ENCODE measurements around the gene SLC27A6. TPM values are rescaled to one million over a fixed set of nuclear protein-coding genes. Genes with fewer than 3 reads are reported as not detected.
"Not testable (repeated sequence)": the region's sequence is repeated elsewhere in the genome, so short reads cannot be mapped to it uniquely, and the experiment has no call there.

SLC27A6 gene, protein sequence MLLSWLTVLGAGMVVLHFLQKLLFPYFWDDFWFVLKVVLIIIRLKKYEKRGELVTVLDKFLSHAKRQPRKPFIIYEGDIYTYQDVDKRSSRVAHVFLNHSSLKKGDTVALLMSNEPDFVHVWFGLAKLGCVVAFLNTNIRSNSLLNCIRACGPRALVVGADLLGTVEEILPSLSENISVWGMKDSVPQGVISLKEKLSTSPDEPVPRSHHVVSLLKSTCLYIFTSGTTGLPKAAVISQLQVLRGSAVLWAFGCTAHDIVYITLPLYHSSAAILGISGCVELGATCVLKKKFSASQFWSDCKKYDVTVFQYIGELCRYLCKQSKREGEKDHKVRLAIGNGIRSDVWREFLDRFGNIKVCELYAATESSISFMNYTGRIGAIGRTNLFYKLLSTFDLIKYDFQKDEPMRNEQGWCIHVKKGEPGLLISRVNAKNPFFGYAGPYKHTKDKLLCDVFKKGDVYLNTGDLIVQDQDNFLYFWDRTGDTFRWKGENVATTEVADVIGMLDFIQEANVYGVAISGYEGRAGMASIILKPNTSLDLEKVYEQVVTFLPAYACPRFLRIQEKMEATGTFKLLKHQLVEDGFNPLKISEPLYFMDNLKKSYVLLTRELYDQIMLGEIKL
- total RNA-seq (2014; rRNA removed; shearing (Covaris generic)): not detected in 2 replicates

DNA sequence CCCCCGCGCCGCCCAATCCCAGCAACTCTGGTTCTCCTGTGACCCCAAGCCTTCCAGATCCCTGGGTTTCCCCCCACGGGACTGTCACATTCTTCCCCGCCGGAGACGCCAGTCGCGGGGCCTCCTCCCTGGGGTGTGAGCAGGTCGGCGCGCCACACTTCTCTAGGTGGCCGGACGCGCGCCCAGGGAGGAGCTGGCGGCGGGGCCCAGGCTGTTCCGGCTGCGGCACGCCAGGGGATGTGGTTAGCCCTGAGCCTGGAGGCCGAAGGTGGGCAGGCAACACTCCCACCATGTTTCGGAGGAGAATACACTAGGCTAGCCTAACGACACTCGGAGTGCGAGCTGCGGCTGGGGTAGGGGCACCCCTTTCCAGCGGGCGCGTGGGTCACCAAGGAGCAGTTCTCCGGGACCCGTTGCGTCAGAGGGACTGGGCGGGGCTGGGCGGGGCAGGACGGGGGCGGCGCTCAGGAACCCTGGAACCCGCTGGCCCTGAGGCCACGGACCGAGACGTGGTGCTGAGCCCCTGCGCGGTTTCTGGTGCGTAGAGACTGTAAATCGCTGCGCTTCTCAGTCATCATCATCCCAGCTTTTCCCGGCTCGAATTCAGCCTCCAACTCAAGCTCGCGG is at the start of gene SLC27A6:
TSS of gene SLC27A6 (plus strand) at position 478 of the 627 bp plus-strand sequence. CDS start 650 bp downstream, outside the sequence.
- DNase-seq (ENCODE audit: low read depth): no peak

DNA sequence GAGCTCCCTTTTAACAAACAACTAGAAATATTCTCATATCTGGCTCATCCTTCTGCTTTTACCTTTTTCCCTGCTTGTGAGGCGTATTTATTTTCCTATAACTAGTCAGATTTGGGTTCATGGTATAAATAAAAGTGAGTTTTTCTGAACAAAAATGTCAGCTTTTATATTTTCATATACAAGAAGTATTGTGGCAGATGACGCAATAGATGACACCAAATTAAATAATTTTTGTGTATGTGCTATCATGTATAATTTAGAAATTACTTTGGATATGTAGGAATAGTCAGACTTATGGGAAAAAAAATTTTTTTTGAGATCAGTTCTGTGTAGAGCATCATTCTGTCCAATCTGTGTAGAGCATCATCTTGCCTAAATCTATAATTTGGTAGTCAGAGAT is 45.7 kb upstream of the SLC27A6 start:
- DNase-seq (ENCODE audit: low read depth): no peak

DNA sequence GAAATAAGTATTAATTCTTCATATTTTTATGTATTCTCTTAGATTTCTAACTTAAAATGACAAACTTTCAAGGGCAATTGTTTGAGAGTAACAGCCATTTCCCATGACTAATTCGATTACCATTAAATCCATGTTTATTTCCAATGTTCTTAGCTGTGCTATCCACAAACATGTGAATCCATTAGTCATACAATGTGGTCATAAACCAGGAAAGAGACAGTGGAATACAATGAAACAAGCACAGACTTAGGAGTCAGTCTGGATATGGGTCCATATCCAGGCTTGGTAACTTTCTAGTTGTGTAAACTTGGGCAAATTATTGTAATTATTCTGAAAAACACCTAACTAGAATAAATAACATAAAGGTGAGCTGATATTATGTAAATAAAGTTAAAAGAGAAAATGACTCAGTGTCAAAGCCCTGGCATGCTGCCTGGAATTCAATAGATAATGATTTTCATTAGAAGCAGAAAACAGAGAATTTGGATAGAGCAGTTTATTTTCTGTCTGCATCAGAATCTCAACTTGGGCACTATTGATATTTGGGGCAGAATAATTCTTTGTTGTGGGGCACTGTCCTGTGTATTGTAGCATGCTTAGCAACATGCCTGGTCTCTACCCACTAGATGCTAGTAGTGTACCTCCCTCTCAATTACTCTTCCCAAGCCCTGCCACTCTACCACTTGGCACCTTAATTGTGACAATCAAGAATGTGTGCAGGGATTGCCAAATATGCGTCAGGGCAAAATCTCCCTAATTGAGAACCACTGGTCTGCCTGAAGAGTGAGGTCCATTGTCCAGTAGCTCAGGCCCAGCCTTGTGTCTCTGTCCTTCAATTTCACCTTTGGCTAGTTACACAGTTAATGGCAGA is 44.7 kb upstream of the SLC27A6 start:
- DNase-seq (ENCODE audit: low read depth): no peak

DNA sequence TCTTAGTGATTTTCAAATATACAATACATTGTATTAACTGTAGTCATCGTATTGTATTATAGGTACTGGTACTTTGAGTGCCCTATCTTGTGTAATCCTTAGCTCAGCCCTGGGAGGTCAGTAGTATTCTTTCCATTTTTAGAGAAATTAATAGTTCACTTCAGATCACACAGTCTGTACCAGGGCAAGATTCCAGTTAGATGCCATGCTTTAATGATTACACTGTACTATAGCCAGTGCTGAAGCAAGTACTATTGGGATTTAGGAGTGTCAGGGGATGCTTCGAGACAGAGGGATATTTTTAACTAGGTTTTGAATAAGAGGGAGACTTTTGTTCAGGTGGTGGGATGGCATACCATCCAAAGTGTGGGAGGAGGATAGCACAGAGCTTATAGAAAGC is 41.0 kb upstream of the SLC27A6 start:
- no peak for DNase-seq (ENCODE audit: low read depth)

DNA sequence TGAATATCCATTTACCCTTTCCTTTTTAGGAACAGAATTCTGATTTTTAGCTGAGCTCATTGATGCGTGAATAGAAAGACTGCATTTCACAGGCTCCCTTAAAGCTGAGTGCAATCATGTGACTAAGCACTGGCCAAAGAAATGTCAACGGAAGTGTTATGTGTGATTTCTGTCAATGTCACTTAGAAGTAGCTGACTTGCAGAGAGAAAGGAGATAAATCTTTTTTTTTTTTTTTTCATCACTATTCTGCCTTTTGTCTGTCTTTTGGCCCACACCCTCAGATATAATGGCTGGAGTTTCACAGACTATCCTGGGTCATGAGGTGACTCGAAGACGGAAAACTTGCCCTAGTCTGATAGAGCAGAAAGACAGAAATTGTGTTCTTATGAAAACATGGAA is 39.3 kb upstream of the SLC27A6 start:
- no peak for DNase-seq (ENCODE audit: low read depth)

DNA sequence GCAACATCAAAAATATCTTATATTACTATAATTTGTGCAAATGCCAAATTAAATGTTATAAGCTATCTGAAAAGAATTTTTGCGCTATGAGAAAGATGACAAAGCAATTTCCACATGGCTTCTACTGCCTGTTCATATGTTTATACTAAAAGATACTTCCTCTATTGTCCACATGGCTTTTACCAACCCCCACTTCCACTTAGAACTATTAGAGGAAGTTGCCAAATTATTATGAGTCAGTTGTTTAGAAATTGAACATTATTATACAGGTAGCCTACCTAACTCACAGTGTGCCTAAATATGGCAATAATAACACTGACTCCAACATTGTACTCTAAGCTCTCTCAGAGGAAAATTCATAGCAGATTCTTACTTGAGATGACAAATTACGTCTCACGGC is 37.6 kb upstream of the SLC27A6 start:
- DNase-seq (ENCODE audit: low read depth): no peak

DNA sequence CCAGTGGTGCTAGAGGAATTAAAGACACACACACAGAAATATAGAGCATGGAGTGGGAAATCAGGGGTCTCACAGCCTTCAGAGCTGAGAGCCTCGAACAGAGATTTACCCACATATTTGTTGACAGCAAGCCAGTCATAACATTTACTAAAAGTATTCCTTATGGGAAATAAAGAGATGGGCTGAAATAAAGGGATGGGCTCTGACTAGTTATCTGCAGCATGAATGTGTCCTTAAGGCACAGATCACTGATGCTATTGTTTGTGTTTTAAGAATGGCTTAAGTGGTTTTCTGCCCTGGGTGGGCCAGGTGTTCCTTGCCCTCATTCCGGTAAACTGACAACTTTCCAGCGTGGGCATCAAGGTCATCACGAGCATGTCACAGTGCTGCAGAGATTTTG is 33.1 kb upstream of the SLC27A6 start:
- not testable (repeated sequence) for DNase-seq (ENCODE audit: low read depth)

DNA sequence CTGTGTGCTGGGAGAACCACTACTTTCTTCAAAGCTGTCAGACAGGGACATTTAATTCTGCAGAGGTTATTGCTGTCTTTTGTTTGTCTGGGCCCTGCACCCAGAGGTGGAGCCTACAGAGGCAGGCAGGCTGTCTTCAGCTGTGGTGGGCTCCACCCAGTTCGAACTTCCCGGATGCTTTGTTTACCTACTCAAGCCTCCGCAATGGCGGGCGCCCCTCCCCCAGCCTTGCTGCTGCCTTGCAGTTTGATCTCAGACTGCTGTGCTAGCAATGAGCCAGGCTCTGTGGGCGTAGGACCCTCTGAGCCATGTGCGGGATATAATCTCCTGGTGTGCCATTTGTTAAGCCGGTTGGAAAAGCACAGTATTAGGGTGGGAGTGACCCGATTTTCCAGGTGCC is 22.2 kb upstream of the SLC27A6 start:
- DNase-seq (ENCODE audit: low read depth): not testable (repeated sequence)

DNA sequence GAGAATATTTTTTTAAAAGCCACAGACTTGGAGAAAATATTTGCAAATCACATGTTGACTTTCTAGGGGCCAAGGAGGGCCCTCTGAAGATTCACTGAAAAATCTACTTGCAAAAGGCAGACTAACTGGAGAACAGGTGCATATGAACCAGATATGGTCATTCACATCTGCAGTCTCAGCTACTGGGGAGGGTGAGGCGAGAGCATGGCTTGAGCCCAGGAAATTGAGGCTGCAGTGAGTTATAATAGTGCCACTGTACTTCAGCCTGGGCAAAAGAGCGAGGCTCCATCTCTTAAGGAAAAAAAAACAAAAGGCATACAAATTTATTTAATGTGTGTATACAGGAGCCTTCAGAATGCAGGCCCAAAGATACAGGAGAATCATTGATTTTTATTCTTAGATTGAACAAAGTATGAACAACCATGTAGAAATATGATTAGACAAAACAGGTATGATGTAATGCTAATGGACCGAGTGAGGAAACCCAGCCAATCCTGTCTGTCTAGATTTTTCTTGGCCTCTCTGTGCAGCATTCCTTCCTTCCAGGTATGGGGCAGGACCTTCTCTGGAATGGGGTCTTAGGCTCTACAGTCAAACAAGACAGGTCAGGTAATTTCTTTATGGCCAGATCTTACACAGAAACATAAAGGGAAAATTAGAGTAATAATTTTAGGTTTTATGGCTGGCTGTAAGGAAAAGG is 15.3 kb upstream of the SLC27A6 start:
- no peak for DNase-seq (ENCODE audit: low read depth)

DNA sequence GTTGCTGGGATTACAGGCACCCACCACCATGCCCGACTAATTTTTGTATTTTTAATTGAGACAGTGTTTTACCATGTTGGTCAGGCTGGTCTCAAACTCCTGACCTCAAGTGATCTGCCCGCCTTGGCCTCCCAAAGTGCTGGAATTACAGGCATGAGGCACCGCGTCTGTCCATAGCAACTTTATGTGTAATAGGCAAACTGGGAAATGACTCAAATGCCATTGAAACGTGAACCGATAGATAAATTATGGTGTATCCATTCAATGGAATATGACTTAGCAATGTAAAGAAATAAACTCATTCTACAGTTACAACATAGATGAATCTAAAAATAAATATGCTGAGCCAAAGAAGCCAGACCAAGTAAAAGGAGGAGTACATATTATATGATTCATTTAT is 14.0 kb upstream of the SLC27A6 start:
- not testable (repeated sequence) for DNase-seq (ENCODE audit: low read depth)

DNA sequence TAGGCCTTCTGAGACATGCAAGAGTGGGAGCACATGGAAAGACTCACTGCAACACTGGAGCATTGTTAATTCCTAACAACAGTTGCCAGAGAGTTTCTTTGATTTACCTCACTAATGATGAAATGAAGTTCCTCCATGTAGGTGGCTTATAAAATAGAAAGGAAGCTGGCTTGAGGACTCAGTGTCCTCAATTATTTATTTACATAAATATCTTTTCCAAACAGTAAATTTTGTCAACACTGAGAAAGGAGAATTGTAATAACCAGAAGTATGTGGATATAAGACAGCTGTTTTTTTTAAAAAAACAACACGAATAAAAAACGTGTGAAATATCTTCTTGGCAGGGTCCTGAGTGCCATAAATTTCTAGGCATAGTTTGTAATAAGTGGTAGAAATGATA is 9.1 kb upstream of the SLC27A6 start:
- no peak for DNase-seq (ENCODE audit: low read depth)

DNA sequence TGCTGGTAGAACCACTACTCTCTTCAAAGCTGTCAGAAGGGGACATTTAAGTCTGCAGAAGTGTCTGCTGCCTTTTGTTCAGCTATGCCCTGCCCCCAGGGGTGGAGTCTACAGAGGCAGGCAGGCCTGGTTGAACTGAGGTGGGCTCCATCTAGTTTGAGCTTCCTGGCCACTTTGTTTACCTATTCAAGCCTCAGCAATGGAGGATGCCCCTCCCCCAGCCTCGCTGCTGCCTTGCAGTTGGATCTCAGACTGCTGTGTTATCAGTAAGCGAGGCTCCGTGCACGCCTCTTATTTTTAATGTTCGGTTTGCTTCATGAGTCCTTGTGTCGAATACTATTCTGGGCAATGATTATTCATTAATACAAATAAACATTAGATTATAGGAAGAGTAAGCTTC is 3.1 kb upstream of the SLC27A6 start:
- DNase-seq (ENCODE audit: low read depth): no peak

DNA sequence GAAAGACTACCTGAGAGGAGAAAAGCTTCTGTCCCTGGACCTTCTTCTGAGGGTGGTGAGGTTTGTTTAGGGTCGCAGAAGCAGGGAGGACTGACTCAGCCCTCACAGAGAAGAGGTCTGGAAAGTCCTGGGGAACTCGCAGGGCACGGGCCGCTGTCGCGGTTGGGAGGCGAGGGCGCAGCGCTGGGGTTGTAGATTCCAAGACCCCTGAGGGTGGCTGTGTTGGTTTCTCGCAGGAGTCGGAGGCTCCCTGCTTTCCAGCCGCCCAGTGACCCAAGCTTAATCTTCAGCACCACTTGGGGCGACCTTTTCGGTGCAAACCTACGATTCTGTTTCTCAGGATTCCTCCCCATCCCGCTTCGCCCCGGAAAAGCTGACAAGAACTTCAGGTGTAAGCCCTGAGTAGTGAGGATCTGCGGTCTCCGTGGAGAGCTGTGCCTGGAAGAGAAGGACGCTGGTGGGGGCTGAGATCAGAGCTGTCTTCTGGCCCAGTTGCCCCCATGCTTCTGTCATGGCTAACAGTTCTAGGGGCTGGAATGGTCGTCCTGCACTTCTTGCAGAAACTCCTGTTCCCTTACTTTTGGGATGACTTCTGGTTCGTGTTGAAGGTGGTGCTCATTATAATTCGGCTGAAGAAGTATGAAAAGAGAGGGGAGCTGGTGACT is 482 bp downstream of the SLC27A6 start:
- DNase-seq (ENCODE audit: low read depth): no peak

DNA sequence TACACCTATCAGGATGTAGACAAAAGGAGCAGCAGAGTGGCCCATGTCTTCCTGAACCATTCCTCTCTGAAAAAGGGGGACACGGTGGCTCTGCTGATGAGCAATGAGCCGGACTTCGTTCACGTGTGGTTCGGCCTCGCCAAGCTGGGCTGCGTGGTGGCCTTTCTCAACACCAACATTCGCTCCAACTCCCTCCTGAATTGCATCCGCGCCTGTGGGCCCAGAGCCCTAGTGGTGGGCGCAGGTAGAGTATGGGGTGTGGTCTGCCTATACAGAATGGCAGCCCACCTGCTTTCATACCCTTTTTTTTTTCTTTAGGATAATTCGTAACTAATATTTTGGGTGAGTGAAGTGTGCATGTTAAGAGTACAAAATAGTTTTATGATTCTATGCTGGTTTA is 1.1 kb downstream of the SLC27A6 start:
- no peak for DNase-seq (ENCODE audit: low read depth)

DNA sequence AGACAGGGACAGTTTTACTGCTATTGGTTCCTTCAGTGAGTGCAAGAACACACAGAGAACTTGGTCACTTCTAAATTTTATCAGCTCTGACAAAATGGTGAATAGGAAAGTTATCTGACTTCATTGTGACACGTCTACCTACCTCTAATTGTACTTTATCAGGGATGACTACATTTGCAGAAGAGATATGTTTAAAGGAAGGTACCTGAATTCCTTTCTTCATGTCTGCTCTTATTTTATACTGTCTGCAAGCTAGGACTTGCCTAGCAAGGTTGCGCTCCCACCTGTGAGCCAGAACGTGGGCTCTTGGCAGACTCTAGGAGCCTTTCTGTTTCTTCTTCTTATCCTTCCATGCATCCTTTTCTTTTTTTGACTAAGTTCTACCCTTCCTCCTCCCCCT is 1.6 kb downstream of the SLC27A6 start:
- DNase-seq (ENCODE audit: low read depth): no peak

DNA sequence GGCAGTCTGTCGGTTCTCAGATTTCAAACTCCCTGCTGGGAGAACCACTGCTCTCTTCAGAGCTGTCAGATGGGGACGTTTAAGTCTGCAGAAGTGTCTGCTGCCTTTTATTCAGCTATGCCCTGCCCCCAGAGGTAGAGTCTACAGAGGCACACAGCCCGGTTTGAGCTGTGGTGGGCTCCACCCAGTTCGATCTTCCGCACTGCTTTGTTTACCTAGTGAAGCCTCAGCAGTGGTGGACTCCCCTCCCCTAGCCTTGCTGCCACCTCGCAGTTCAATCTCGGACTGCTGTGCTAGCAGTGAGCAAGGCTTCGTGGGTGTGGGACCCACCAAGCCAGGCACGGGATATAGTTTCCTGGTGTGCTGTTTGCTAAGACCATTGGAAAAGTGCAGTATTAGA is 8.0 kb downstream of the SLC27A6 start:
- DNase-seq (ENCODE audit: low read depth): no peak

DNA sequence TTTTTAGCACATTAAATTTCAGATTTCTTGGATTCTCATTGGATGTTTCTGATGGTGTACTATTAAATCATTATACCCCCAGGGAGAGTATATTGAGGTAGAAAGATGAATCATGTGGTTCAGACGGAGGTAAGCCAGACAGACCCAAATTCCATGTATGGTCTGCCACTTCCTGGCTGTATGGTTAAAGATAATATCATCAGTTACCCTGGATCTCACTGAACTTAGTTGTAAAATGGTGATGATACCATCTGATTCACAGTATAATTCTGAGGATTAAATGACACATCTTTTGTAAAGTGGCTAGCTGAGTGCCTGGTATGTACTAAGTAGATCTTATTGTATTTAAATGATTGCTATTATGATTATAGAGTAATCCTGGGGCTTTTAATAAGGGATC is 9.3 kb downstream of the SLC27A6 start:
- no peak for DNase-seq (ENCODE audit: low read depth)

DNA sequence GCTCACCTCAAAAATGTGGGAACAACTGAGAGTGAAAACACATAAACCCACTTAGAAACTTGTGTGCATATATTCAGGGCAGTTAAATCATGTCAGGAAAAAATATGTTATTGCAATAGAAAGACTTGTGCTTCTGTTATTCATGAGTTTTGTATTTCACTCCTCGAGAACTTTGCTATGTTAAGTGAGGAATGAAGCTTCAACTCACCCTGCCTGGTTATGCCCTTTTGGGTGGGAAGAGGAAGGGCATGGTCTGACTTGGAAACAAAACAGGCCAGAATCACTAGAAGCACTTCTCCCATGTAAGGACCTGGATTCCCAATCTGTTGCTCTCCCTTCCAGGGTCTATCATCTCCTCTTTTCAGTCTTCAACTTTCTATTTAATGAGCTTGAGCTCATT is 14.5 kb downstream of the SLC27A6 start:
- DNase-seq (ENCODE audit: low read depth): no peak

DNA sequence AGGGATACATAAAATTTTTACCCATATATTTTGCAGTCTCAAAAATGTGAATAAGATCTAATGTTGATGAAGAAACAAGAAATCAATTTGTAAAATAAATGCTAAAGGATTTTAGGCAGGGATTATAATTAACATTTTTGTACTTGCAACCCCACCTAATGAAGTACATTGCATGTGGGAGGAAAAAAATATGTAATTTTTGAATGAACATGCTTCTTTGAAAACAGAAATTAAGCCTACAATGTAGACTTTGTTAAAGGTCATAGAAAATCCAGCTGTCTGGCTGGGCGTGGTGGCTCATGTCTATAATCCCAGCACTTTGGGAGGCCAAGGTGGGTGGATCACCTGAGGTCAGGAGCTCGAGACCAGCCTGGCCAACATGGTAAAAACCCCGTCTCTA is 15.6 kb downstream of the SLC27A6 start:
- no peak for DNase-seq (ENCODE audit: low read depth)

DNA sequence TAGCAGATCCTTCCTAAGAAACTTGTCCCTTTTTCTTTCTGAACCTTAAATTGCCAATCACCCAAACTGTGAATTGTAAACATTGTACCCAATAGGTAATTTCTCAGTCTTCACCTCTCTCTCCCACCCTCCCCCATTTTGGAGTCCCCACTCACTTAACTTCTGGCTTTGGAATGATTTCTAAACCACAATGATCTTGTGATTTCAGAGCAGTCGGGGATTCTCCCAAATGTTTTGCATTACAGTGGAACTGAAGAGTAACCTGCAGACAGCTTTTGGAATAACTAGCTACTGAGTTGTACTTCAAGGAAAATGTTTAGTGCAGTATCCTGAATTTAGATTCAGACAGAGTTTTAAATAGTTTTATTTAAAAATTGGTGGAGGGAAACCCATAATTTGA is 19.2 kb downstream of the SLC27A6 start:
- DNase-seq (ENCODE audit: low read depth): no peak

DNA sequence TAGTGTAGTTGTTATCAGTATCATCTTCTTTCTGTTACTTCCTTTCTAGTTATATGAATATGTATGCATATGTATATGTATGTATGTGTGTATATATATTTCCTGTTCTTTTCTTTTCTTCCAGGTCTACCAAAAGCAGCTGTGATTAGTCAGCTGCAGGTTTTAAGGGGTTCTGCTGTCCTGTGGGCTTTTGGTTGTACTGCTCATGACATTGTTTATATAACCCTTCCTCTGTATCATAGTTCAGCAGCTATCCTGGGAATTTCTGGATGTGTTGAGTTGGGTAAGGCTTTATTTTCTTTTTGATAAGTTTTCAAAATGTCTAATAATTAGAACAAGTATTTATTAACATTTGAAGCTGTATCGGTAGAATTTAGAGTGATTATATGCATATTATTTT is 23.2 kb downstream of the SLC27A6 start:
- no peak for DNase-seq (ENCODE audit: low read depth)

All from RPMI7951 (cell line).